GM21528 (cell line): Measurements from ENCODE around the gene AMN1.
"Not testable (repeated sequence)": the region's sequence is repeated elsewhere in the genome, so short reads cannot be mapped to it uniquely, and the experiment has no call there.

Experiments used
- ATAC-seq: cut with Tn5 transposase; IDR thresholded peaks from one replicate; pipeline ENCODE4 v1.9.1; 2021; ENCODE audit warnings: mild to moderate bottlenecking, moderate library complexity; ENCODE audit not compliant: unreplicated experiment, low FRiP score

The AMN1 gene

DNA sequence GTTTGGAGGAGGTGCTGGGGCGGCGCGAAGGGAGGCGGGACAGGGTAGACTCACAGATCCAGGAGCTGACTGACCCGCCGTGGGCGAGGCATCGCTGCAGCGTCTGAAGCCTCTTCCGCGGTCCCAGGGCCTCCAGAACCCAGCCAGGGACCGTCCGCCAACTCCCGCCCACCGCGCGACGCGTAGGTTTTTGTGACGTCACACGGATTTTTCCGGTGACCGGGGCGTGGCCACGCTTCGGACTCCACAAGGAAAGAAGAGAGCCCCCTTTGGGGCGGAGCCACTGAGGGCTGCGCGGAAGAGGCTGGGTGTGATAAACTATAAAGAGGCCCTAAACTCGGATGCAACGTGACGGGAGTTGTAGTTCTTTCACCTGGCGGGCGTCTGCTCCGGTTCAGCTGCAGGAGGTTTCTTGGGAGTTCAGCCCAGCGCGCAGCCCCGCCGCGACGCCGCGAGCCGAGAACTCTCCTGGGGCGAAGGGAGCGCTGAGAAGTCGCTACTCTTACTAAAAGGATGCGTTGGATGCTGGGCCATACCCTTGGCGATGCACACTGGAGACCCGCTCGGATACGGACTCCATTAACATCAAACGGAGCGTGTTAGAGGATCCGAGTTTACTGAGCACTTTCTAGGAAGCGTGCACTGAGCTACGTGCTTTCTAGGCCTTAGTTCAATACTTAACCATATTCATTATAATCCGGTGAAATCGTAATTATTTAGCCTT is at the start of gene AMN1:
Gene AMN1, minus strand, starts transcription at position 105 of the 724 bp plus-strand sequence. Its CDS starts 13 bp downstream, at position 92.
- peak; percentile 98 for ATAC-seq

DNA sequence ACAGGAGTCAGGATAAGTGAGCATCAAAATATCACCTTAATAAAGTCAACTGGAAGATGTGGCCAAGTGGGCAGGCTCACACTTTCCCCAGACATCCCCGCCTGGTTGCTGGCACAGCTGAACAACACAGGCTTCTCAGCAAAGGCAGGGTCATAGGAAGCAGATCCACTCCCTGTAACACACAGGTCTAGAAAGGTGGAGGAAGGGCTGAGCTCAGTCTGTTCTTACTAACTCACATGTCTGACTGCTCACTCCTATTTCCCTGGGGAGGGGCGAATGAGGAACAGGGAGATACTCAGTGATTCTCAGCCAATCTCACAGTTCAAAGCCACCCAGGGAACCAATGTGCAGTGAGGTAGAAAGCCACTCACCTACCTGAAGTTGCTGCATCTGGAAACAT is 45.0 kb upstream of the AMN1 start:
- ATAC-seq = no peak

DNA sequence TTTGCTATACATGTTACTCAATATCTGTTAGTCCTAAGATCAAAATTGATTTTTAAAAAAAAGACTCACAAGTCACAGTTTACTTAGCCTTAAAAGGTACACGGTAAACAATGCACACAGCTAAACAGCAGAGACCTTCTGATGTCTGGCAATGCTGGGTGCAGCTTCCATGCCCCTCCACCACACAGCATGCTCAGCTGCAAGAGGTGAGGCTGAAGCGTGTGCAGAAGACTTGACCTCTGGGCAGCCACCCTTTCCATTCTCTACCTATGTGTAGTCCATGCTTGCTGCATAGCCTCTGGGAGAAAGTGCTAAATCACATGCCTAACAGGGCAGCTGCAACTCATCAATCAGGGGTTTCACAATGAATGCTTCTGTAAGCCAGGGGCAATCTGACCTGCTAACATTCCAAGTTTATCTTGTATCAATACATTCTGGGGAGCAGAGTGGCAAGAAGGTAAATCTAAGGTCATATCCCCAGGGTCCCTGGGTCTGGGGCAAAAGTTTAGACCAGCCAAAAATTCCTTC is 44.5 kb upstream of the AMN1 start:
- ATAC-seq = no peak

DNA sequence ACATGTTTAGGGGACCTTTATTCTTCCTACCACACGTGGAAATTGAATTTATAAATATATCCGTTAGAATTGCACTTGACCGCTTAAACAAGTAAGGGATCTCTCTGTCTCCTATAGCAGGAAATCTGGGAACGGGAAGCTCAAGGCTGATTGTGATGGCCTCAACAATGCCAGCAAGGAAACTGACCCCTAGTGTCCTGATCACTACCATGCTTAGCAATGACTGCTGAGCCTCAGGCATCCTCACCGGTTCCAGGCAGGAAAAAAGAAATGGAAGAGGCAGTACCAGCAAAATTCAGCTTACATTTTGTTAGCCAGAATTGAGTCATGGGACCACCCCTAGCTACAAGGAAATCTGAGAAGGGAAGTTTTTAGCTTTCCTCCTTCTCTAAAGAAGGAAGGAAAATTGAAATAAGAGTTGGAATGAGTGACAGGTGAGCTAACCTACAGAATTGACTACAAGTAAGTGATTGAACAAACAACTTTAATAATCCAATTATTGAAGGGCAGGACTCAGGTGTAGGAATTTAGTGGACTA is 43.9 kb upstream of the AMN1 start:
- no peak for ATAC-seq

DNA sequence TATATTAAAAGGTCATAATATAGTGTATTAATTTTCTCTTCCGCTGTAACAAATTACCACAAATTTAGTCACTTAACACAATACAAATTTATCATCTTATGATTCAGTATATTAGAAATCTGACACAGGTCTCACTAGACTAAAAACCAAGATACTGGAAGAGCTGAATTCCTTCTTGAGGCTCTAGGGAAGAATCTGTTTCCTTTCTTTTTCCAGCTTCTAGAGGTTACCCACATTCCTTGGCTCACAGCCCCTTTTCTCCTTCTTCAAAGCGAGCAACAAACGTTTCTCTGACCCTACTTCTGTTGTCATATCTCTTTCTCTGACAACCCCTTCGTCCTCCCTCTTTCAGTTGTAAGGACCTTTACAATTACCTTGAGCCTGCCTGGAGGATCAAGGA is 43.4 kb upstream of the AMN1 start:
- no peak for ATAC-seq

DNA sequence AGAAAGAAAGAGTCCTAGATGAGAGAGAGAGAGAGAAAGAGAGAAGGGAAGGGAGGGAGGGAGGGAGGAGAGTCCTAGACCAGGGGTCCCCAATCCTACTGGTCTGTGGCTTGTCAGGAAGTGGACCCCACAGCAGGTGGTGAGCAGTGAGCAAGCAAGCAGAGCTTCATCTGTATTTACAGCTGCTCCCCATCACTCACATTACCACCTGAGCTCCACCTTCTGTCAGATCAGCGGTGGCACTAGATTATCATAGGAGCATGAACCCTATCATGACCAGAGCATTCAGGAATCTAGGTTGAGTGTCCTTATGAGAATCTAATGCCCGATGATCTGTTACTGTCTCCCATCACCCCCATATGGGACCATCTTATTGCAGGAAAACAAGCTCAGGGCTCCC is 39.2 kb upstream of the AMN1 start:
- ATAC-seq = no peak

DNA sequence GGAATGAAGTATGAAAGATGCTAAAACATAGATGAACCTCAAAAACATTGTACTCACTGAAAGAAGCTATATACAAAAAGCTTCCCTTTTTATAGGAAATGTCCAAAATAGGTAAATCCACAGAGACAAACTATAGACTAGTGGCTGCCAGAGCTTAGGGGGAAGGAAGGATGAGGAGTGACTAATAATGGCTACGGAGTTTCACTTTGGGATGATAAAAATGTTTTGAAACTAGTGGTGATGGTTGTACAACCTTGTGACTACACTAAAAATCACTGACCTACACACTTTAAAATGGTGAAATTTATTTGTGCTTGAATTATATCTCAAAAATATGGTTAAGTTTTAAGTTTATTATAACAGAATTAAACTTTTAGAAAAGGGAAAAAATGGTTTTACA is 37.1 kb upstream of the AMN1 start:
- ATAC-seq = no peak

DNA sequence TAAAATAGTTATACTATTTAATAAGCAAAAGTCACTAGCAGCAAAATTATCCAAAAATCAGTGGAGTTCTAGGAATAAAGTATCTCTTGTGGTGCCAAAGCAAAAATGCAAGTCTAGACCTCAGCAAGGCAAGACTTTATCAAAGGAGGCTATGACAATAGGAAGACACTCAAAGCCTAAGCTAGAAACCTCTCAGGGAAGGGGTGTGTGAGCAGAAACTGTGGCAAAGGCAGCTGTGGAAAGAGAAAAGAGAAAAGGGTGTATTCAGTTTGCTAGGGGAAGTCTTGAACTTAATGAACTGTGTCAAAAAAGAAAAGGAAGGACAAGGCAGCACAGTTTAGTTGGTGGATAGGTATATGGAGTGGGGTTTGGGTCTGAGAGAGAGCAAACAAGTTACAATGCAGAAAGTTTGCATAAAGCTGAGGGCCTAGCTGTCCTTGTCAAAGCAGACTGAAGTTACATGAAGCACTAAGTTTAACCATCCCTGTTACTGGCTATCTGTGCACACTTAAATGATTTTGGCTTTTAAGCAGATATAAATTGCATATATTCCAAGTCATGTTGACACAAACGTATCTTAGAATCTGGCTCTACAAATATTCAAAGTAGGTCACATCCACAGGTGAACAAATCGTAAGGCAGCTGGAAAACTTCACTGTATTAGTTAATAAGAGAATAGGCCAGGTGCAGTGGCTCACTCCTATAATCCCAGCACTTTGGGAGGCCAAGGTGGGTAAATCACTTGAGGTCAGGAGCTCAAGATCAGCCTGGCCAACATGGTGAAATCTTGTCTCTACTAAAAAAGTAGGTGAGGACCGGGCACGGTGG is 31.0 kb upstream of the AMN1 start:
- ATAC-seq = peak; percentile 48

DNA sequence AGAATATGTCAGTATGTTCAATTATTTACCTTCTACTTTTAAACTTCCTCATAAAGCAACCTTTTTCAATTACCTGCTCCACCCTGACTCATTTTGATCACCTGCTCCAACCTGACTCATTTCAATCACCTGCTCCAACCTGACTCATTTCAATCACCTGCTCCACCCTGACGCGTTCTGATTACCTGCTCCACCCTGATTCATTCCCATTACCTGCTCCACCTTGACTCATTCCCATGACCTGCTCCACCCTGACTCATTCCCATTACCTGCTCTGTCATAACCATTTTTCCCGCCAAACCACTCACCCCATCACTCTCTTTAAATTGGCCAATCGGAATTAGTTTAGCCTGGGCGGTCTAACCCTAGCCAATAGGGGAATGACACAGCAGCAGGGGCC is 29.5 kb upstream of the AMN1 start:
- ATAC-seq = not testable (repeated sequence)

DNA sequence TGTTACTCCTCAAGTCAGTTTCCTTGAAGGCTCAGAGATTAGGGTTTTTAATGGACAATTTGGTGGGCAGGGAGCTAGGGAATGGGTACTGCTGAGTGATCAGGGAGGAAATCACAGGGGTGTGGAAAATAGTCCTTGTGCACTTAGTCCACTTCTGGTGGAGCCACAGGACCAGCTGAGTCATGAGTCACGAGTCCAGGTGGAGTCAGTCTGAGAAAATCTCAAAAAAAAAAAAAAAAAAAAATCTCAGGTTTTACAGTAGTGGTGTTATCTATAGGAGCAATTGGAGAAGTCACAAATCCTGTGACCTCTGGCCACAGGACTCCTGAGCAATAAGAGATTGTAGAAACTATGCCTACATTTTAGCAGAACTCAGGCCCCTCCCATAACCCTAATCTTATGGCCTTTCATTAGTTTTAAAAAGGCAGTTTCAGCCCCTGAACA is 28.2 kb upstream of the AMN1 start:
- no peak for ATAC-seq

DNA sequence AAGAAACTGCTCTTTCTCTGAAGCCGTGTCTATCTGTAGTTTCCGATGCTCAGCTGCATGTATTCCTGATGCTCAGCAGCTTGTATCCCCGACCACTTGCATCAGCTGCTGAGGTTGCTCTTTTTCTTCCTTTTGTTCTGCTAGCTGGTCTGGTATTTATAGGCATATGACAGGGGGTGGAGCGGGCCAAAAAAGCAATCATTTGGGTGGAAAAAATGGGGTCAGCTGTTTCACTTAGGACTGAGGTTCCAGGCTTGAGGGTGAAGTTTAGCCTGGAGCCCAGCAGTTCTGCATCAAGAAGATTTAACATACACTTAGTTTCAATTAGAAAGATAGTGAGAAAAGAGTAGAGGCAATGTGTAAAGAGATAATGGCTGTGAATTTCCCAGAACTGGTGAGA is 23.6 kb upstream of the AMN1 start:
- ATAC-seq = no peak

DNA sequence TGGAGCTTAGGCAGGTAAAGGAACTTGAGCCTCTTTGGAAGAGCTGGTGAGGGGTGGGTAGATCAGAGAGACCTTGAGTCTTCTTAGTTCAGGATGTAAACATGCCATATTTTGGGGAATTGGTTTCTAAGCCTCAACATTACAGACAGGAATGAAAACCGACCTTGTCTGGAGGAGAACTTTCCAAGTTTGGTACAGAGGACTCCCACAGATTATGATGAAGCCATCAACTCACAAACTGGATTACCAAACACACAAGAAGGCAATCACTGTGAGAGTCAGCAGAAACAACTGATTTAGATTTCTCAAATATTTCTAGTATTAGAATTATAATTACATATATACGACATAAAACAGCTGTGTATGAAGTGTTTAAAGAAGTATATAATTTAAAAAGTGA is 22.3 kb upstream of the AMN1 start:
- no peak for ATAC-seq

DNA sequence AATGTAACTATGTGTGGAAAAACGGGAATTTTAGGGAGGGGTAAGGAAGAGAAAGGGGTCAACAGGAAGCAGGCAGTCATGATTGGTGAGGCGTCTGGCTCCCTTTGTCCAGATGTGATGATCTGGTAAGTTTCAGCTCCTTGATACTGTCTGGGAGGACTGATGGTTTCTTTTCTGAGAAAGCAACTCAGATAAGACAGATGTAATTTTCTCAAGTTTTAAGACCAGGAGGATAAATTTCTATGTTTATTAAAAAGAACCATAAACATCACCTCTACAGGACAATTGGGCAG is 21.9 kb upstream of the AMN1 start:
- no peak for ATAC-seq

DNA sequence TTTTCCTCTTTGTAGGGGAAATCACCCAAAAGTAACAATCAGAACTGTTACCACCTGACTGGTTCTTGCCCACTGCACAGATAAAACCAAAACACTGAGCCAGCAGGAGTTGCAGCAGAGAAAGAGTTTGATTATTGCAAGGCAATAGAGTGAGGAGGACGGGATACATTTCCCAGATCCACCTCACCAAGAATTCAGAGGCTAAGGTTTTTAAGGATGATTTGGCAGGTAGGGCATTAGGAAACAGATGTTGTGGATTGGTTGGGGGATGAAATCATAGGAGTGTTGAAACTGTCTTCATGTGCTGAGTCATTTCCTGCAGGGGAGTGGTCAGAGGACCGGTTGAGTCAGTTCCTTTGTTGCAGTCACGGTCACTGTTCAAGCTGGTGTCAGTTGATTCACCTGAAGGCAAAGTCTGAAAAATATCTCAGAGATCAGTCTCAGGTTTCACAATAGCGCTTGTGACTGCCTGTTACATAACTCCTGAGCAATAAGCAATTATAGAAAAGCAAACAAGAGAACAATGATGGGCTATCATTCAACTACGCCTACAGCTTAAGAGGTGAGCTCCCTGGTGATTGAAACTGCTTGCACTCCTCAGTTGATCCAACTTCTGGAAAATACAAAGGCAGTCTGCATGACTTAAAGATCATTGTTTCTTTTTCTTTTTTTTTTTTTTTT is 20.3 kb upstream of the AMN1 start:
- peak; percentile 81 for ATAC-seq

DNA sequence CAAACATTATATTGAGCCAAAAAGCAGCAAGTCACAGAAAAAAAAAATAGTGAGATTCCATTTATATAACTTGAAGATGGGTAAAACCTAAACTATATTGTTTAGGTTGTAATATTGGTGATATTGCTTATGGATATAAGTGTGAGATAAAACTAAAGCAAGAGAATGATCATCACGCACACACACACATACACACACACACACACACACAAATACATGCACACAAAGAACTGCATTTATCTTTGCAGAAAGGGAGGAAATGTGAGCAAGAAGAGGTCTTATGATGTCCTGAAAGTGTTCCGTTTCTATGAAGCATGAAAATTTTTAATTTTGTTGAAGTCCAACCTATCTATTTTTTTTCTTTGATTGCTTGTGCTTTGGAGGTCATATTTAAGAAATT is 16.4 kb upstream of the AMN1 start:
- no peak for ATAC-seq

DNA sequence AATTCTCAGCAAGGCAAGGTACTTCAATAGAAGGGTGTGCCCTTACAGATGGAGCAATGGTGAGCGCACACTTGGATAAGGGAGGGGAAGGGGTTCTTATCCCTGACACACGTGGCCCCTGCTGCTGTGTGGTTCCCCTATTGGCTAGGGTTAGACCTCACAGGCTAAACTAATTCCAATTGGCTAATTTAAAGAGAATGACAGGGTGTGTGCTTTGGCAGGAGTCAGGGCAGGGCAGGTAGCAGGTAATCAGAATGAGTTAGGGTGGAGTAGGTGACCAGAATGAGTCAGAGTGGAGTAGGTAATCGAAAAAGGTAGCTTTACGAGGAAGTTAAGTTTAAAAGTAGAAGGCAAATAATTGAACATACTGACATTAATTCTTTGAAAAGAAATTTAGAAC is 15.5 kb upstream of the AMN1 start:
- ATAC-seq = not testable (repeated sequence)

DNA sequence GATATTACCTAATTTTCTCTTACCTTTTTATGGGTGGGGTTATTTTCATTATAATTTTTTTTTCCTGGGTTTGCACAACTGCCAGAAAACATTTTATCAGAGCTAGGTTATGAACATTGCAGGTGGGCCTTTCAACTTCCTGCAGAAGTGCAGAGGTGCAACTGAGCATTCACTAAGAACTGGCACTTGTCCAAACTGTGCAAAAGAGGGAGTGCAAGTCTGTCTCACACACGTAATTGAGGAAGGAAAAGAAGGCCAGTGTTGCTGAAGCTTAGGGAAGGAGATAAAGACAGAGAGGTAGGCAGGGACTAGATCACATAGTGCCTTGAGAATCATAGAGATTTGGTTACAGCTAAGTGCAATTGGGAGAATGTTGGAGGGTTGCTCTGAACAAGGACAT is 14.1 kb upstream of the AMN1 start:
- no peak for ATAC-seq

DNA sequence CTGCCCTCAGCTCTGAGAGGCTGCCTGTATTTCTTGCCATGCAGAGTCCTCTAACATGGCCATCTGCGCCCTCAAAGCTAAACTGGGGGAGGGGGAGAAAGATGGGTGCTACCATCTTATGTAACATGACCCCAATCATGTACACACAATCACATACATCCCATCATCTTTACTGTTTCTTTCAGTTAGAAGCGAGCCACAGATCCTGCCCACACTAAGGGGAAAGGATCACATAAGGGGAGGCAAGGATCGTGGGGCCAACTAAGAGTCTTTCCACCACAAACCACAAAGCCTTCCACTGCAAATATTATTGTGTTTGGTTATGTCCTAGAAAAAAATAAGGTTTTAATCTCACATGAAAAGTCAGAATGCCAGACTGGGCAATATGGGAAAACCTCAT is 11.8 kb upstream of the AMN1 start:
- ATAC-seq = no peak

DNA sequence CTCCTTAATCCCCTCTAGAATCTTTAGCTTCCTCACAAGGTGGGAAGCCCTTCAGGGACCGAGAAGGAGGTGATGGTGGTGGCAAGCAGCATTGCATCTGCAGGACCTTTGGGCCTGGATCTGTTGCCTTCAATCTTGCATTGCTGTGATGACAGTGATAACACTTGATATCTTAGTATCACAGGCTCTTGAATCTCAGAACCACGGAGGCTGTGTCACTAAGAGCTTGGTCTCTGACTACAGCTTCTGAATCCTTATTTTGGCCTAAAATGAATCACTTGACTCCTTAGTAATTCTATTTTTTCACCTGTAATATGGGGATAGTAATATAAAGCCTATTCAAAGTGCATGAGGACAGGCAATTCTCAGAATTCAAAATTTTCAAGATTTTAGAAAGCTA is 8.9 kb upstream of the AMN1 start:
- ATAC-seq = no peak

DNA sequence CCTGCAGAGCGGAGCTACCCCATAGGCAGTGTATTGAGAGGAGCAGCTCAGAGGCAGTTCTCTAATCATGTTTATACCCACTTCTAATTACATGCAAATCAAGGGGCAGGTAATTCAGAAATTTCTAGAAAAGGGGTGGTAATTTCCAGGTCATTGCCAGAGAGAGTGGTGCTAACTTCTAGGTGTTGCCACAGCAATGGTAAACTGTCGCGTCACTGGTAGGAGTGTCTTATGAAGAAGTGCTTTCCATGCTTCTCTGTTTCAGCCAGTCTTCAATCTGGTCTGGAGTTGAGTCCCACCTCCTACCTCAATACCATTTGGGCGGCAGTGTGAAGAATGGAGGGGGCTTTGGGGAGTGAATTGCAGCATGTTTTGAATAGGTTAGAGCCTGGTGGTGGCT is 8.5 kb upstream of the AMN1 start:
- no peak for ATAC-seq

DNA sequence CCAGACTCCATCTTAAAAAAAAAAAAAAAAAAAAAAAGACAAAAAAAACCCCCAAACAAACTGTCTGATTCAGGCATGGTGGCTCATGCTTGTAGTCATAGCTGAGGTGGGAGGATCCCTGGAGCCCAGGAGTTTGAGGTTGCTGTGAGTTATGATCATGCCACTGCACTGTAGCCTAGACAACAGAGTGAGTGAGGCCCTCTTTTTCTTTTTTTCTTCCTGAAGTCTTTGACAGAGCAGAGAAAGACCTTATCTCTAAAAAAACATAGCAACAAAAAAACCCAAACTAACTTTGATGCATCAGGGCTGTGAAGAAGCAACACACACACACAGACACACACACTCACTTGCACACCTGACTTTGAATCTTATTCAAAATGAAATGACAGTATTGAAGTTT is 7.7 kb upstream of the AMN1 start:
- no peak for ATAC-seq
